Measurements from ENCODE around the gene CHP1.

The CHP1 gene

DNA sequence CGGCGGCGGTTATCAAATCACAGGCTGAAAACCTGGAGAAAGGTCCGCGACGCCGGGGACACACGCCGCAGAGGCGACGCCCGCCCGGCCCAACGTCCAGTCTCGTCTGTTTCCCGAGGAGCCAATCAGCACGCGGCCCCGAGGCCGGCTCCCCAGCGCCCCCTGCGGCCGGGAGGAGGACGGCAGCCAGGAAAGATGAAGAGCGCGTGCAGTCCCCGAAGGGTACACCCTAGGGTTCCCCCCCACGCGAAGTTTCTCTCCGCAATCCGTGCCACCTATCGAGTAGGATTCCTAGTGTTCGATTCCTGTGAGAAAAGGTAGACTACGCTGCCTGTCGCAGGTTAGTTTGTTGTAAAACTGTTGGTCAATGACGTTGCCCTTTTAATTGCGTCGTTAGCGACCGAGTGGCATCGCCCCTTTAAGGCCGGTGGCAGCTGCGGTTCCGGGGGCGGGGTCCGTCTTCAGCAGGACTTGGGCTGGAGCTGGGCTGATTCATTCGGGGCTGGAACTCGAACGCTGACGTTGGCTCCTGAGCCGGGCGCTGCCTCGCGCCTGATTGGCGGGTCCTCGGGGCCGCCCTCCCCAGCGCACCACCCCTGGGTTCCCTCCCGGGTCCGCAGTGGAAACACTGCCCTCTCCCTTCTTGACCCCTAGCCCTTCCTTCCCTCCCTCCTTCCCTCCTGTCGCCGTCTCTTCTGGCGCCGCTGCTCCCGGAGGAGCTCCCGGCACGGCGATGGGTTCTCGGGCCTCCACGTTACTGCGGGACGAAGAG is at the start of gene CHP1, which contains the start of gene EXD1:
CHP1 (plus strand) TSS at position 619 of the 772 bp plus-strand sequence; CDS start at position 734, 115 bp downstream.
EXD1 (minus strand) TSS at position 108 of the 772 bp plus-strand sequence. CDS start 4,182 bp downstream, outside the sequence.
- peak within 1 kb of the TSS; percentile 81 for H3K4me3 ChIP-seq
- peak; percentile 91 to 99 for DNase-seq (ENCODE audit: low spot score in 2 of 2)
- no peaks in the 10 kb centered on the region for H3K27me3 ChIP-seq (ENCODE audit: low read depth)
- in situ Hi-C loops (cut with MboI; ENCODE audit: low sequenced_read_pairs) = no loop called here
- no peaks in the 10 kb centered on the region for H3K9me3 ChIP-seq
- no peaks in the 10 kb centered on the region for H3K36me3 ChIP-seq (replicated peaks)
- peaks cover 14% of the 10 kb centered on the region for H3K4me1 ChIP-seq

GRCh38 chr15:41182266-41182665 is 48.8 kb upstream of the CHP1 start:
- in situ Hi-C loops (cut with MboI; ENCODE audit: low sequenced_read_pairs) = loop anchor here (5.0 kb wide), 1 partner anchor 280 kb away; no protein-coding TSS in a partner anchor
- no peak overlapping the region for H3K4me3 ChIP-seq
- no peak for DNase-seq (ENCODE audit: low spot score in 2 of 2)
- H3K4me1 ChIP-seq = peaks cover 11% of the 10 kb centered on the region
- no peaks in the 10 kb centered on the region for H3K27me3 ChIP-seq (ENCODE audit: low read depth)
- no peaks in the 10 kb centered on the region for H3K9me3 ChIP-seq
- H3K36me3 ChIP-seq (replicated peaks) = no peaks in the 10 kb centered on the region

GRCh38 chr15:41183581-41183980 is 47.5 kb upstream of the CHP1 start:
- H3K4me1 ChIP-seq = peaks cover 11% of the 10 kb centered on the region
- H3K36me3 ChIP-seq (replicated peaks) = no peaks in the 10 kb centered on the region
- no peaks in the 10 kb centered on the region for H3K27me3 ChIP-seq (ENCODE audit: low read depth)
- H3K4me3 ChIP-seq = no peak overlapping the region
- no peaks in the 10 kb centered on the region for H3K9me3 ChIP-seq
- DNase-seq (ENCODE audit: low spot score in 2 of 2) = no peak
- in situ Hi-C loops (cut with MboI; ENCODE audit: low sequenced_read_pairs) = loop anchor here (5.0 kb wide), 1 partner anchor 281 kb away; no protein-coding TSS in a partner anchor

GRCh38 chr15:41194444-41194843 is 36.6 kb upstream of the CHP1 start:
- Histone ChIP-seq H3K4me3 (no peak overlapping the region), H3K36me3 (replicated peaks) (no peaks in the 10 kb centered on the region), H3K4me1 (no peaks in the 10 kb centered on the region), H3K27me3 (ENCODE audit: low read depth) (no peaks in the 10 kb centered on the region), H3K9me3 (no peaks in the 10 kb centered on the region)
- no peak for DNase-seq (ENCODE audit: low spot score in 2 of 2)
- in situ Hi-C loops (cut with MboI; ENCODE audit: low sequenced_read_pairs) = no loop called here

DNA sequence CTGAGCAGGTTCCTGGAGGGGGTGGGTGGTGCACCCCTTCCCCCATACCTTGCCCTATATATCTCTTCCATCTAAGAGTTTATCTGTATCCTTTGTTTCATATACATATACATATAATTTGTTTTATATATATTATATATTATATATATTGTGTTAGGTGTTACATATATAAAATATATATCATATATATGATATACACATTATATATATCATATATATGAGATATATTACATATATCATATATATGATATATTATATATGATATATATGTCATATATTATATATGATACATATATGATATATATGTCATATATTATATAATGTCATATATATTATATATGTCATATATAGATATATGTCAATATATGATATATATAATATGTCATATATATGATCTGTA is 31.6 kb upstream of the CHP1 start:
- Histone ChIP-seq H3K9me3 (no peaks in the 10 kb centered on the region), H3K36me3 (replicated peaks) (no peaks in the 10 kb centered on the region), H3K4me1 (no peaks in the 10 kb centered on the region), H3K4me3 (no peak overlapping the region), H3K27me3 (ENCODE audit: low read depth) (no peaks in the 10 kb centered on the region)
- in situ Hi-C loops (cut with MboI; ENCODE audit: low sequenced_read_pairs) = no loop called here
- no peak for DNase-seq (ENCODE audit: low spot score in 2 of 2)

DNA sequence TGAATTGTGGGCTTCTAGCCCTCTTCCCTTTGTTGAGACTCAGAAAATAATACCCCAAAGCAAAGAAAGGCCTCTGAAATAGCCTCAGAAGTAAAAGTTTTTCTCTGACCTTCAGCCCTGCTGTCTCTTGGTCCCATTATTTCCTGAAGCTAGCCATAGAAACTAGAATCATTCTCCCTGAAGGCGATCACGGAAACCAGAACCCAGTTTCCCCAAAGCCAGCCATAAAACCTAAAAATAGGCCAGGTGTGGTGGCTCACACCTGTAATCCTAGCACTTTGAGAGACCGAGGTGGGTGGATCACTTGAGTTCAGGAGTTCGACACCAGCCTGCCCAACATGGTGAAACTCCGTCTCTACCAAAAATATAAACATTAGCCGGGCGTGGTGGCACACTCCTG is 27.7 kb upstream of the CHP1 start:
- no peak for DNase-seq (ENCODE audit: low spot score in 2 of 2)
- in situ Hi-C loops (cut with MboI; ENCODE audit: low sequenced_read_pairs) = no loop called here

GRCh38 chr15:41205315-41205714 is 25.8 kb upstream of the CHP1 start:
- Histone ChIP-seq H3K4me3 (no peak overlapping the region), H3K36me3 (replicated peaks) (no peaks in the 10 kb centered on the region), H3K4me1 (no peaks in the 10 kb centered on the region), H3K9me3 (no peaks in the 10 kb centered on the region), H3K27me3 (ENCODE audit: low read depth) (peaks cover 2% of the 10 kb centered on the region; the same call in 1 of the 2 replicates)
- no peak for DNase-seq (ENCODE audit: low spot score in 2 of 2)
- in situ Hi-C loops (cut with MboI; ENCODE audit: low sequenced_read_pairs) = no loop called here

More for the DNA sequence above, 27.7 kb upstream of the CHP1 start:
- H3K27me3 ChIP-seq (ENCODE audit: low read depth) = 0 out of 2 replicates have a peak, but pooled peaks cover 2% of the 10 kb centered on the region
- no peak overlapping the region for H3K4me3 ChIP-seq
- H3K9me3 ChIP-seq = no peaks in the 10 kb centered on the region
- H3K4me1 ChIP-seq = no peaks in the 10 kb centered on the region
- no peaks in the 10 kb centered on the region for H3K36me3 ChIP-seq (replicated peaks)

- Histone ChIP-seq H3K4me1 (no peaks in the 10 kb centered on the region), H3K27me3 (ENCODE audit: low read depth) (peaks cover 2% of the 10 kb centered on the region; the same call in 1 of the 2 replicates), H3K9me3 (no peaks in the 10 kb centered on the region), H3K36me3 (replicated peaks) (no peaks in the 10 kb centered on the region), H3K4me3 (no peak overlapping the region)
- in situ Hi-C loops (cut with MboI; ENCODE audit: low sequenced_read_pairs) = no loop called here
- no peak for DNase-seq (ENCODE audit: low spot score in 2 of 2)
Observed at GRCh38 chr15:41207687-41208448, 23.2 kb upstream of the CHP1 start.

GRCh38 chr15:41215708-41216107 is 15.4 kb upstream of the CHP1 start:
- DNase-seq (ENCODE audit: low spot score in 2 of 2) = no peak
- Histone ChIP-seq H3K27me3 (ENCODE audit: low read depth) (peaks cover 20% of the 10 kb centered on the region), H3K9me3 (no peaks in the 10 kb centered on the region), H3K4me3 (no peak overlapping the region), H3K36me3 (replicated peaks) (no peaks in the 10 kb centered on the region), H3K4me1 (no peaks in the 10 kb centered on the region)
- in situ Hi-C loops (cut with MboI; ENCODE audit: low sequenced_read_pairs) = no loop called here

DNA sequence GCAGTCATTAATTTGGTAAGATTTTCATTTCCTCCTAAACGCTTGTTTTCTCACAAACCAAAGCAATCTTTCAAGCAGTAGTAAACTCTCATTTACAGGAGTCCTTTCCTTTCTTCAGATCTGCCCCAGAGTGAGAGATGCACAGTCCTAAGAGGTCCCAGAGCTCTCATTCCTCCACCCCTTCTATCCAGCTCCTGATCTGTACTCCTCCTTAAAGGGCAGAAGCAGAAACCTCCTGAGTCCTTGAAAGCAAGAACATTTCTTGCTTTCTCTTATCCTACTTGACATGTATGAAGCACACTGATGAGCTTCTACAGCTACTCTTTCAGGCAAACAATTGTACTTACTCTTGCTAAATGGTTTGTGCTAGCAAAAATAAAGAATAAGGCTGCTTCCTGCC is 12.2 kb upstream of the CHP1 start:
- DNase-seq (ENCODE audit: low spot score in 2 of 2) = no peak
- peaks cover 20% of the 10 kb centered on the region for H3K27me3 ChIP-seq (ENCODE audit: low read depth)
- in situ Hi-C loops (cut with MboI; ENCODE audit: low sequenced_read_pairs) = no loop called here
- no peaks in the 10 kb centered on the region for H3K9me3 ChIP-seq
- H3K4me1 ChIP-seq = no peaks in the 10 kb centered on the region
- H3K36me3 ChIP-seq (replicated peaks) = no peaks in the 10 kb centered on the region
- no peak overlapping the region for H3K4me3 ChIP-seq

GRCh38 chr15:41219381-41219780 is 11.7 kb upstream of the CHP1 start:
- H3K4me3 ChIP-seq = no peak overlapping the region
- in situ Hi-C loops (cut with MboI; ENCODE audit: low sequenced_read_pairs) = no loop called here

GRCh38 chr15:41230345-41230649 is 771 bp upstream of the CHP1 start:
- in situ Hi-C loops (cut with MboI; ENCODE audit: low sequenced_read_pairs) = no loop called here
- no peaks in the 10 kb centered on the region for H3K27me3 ChIP-seq (ENCODE audit: low read depth)
- peak overlapping the region; percentile 81; the same call in 1 of the 2 replicates for H3K4me3 ChIP-seq
- no peaks in the 10 kb centered on the region for H3K9me3 ChIP-seq
- DNase-seq (ENCODE audit: low spot score in 2 of 2) = no peak
- peaks cover 14% of the 10 kb centered on the region for H3K4me1 ChIP-seq
- H3K36me3 ChIP-seq (replicated peaks) = no peaks in the 10 kb centered on the region

More at GRCh38 chr15:41219381-41219780, 11.7 kb upstream of the CHP1 start:
- DNase-seq (ENCODE audit: low spot score in 2 of 2) = no peak
- Histone ChIP-seq H3K9me3 (no peaks in the 10 kb centered on the region), H3K4me1 (no peaks in the 10 kb centered on the region), H3K36me3 (replicated peaks) (no peaks in the 10 kb centered on the region), H3K27me3 (ENCODE audit: low read depth) (peaks cover 20% of the 10 kb centered on the region)

- Histone ChIP-seq H3K27me3 (ENCODE audit: low read depth) (no peaks in the 10 kb centered on the region), H3K36me3 (replicated peaks) (no peaks in the 10 kb centered on the region), H3K4me3 (peak overlapping the region; percentile 81), H3K9me3 (no peaks in the 10 kb centered on the region), H3K4me1 (peaks cover 14% of the 10 kb centered on the region)
- no peak for DNase-seq (ENCODE audit: low spot score in 2 of 2)
- in situ Hi-C loops (cut with MboI; ENCODE audit: low sequenced_read_pairs) = no loop called here
Observed at GRCh38 chr15:41231422-41232226, 556 bp downstream of the CHP1 start.

Data from HAP-1 (cell line).